SKM-1 treated with dmso at 0.1 percent for 144 hours (cell line): ENCODE data around the gene MIGA1.
A peak's percentile ranks its signal among the peaks of the same experiment; 100 is the strongest.

Experiments used
- DNase-seq: peaks from one replicate; lab custom pipeline; 2025; ENCODE audit not compliant: unreplicated experiment; lab: John Stamatoyannopoulos, UW

Gene MIGA1

GRCh38 chr1:77841574-77841973 is 62.1 kb downstream of the MIGA1 start:
- DNase-seq: no peak

- DNase-seq: no peak
These were observed 66.5 kb downstream of the MIGA1 start for GRCh38 chr1:77845951-77846350.

DNA sequence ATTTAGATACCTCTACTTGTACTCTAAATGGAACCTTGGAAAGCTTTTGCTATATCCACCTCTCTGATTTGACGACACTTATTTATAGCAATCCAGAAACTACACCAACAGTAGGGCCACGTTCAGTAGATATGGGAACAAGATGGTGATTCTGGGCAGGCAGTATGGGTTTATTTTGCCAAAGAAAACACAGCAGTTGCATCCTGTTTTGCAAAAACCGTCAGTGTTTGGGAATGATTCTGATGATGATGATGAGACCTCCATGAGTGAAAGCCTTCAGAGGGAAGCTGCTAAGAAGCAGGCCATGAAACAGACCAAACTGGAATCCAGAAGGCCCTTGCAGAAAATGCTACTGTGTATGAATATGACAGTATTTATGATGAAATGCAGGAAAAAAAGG is 67.5 kb downstream of the MIGA1 start:
- DNase-seq: no peak

- no peak for DNase-seq
These were observed 68.2 kb downstream of the MIGA1 start for GRCh38 chr1:77847621-77848080.

GRCh38 chr1:77850082-77850481 is 70.6 kb downstream of the MIGA1 start:
- no peak for DNase-seq

- no peak for DNase-seq
These were observed 78.1 kb downstream of the MIGA1 start for GRCh38 chr1:77857552-77857951.

DNA sequence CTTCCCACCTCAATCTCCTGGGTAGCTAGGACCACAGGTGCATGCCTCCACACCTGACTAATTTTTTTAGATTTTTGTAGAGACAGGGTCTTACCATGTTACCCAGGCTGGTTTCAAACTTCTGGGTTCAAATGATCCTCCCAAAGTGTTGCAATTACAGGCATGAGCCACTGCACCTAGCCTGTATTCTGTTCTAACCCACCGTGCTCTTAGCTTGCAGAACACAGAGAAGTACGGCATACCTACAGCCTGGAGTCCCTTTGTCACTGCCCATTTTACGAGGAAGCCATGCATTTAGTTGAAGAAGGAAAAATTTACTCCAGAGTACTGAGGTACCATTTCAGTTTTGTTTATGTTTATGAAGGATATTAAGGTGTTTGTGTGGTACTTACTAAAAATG is 79.3 kb downstream of the MIGA1 start:
- no peak for DNase-seq

GRCh38 chr1:77859248-77859647 is 79.8 kb downstream of the MIGA1 start:
- no peak for DNase-seq

GRCh38 chr1:77866296-77866695 is 86.8 kb downstream of the MIGA1 start:
- DNase-seq: no peak

- no peak for DNase-seq
These were observed 93.2 kb downstream of the MIGA1 start for GRCh38 chr1:77872645-77873044.

DNA sequence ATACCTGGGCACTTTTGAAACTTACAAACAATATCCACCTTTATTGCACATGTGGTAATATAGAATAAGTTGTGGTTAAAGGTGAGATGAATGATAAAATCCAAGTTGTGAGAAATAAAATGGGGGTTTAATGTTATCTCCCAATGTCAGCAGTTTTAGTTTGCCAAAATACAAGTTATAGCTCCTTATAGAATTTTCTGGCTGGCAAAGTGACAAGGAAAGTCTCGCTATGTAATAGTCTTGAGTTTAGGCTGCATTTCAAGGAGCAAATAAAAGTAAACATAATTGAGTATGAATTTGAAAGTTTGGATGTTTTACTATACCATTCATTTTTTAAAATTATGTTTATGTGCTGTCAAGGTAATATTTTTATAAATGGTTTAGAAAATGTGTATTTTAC is 94.0 kb downstream of the MIGA1 start:
- no peak for DNase-seq

- DNase-seq: no peak
These were observed 95.5 kb downstream of the MIGA1 start for GRCh38 chr1:77874804-77875445.

DNA sequence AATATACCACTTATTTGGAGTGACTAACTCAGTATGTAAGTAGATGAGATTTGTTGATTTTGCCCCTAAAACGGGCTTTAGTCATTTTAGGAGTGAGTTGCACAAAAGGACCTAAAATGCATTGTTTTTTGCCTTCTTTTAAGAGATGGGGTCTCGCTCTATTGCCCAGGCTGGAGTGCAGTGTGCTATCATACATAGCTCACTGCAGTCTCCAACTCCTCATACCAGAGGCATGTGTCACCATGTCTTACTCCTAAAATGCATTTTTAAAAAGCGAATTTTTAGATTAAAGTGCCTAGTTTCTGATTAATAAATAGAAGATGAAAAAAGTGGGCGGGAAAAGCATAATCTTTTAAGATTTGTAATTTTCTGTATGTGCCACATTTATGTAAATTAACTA is 97.4 kb downstream of the MIGA1 start:
- no peak for DNase-seq

DNA sequence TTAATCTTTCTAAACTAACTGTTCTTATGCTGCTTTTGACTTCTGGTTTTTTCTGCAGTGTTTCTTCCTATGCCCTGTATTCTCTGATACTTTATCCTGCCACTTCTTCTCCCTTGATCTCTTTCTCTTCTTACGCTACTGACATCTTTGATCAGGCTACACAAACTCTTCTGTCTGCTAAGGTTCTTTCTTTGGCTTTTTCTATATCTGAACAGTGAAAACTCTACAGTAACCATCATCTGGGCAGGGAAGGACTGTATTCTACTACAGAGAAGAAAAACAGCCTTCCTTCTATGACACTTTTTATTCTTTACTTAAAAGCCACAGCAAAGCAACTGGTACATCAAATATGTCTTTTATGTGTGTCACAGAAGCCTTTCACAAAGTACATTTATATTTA is 101.6 kb downstream of the MIGA1 start:
- no peak for DNase-seq

GRCh38 chr1:77882411-77882810 is 103.0 kb downstream of the MIGA1 start:
- no peak for DNase-seq

- no peak for DNase-seq
These were observed 108.8 kb downstream of the MIGA1 start, which contains the start of gene NEXN for GRCh38 chr1:77888081-77888780. Gene NEXN (plus strand): TSS chr1:77888624. CDS start chr1:77916107, 27,483 bp downstream.

- DNase-seq: peak; percentile 2
These were observed 109.6 kb downstream of the MIGA1 start for GRCh38 chr1:77888781-77889642.

DNA sequence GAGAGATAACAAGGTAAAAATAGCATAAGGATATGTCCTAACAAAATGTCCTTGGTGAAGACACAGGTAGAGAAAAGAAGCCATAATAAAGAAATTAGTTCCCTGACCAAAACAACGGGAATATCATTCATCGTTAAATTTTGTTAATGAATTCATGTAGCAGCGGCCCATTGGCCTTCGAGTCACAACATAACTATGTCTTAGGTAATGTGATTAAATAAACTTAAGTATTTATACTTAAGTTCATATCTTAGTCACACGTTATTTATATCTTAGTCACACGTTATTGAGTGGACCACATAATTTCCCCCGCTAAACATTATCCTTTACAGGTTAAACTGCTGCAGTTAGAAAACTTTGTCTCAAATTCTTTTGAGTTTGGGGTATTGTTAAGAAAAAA is 110.2 kb downstream of the MIGA1 start:
- no peak for DNase-seq

DNA sequence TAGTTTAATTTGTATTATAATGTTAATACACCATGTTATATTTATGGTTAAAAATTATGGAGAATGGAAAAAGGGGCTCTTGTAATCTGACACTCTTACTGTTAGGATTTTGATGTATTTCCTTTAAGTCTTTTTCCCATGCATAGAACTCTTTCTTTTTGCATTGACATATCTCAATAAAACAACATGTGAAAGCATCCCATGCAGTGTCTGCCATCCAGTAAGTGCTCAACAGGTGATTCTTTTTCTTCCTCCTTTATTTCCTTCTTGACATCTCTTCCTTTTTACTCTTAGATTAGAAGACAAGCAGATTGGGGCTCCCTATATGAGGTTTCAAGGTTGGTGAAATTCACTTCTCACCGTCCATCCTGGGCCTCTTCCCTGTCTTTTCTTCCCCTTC is 111.8 kb downstream of the MIGA1 start:
- DNase-seq: no peak

- no peak for DNase-seq
These were observed 120.3 kb downstream of the MIGA1 start for GRCh38 chr1:77899647-77900320.

DNA sequence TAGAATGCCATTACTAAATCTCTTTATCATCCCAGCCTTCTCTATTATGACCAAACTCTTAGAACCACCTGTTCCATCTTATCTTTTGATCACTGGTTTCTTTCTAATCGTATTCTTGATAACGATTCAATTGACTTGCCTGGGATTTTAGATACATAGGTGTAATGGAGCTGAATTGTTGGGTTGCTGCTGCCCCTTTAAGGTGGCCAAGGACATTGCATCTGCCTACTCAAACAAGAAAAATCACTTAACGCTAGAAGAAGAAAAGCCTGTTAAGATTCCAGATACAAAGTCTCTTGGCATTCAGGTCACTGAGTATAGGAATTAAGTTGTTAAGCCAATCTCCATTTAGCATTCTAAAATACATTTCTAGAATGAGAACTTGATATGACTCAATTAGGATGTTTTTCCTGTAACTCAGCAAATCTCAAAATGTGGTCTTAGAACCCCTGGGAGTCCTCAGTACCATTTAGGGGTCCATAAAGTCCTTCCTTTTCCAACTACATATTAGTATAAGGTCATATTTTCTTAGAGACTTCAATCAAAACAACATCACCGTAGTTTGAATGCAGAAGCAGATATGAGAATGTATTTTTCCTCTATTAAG is 121.3 kb downstream of the MIGA1 start:
- peak; percentile 17 for DNase-seq
